ENCODE results near the gene COL5A1. TPM values are rescaled to one million over a fixed set of nuclear protein-coding genes. Genes with fewer than 3 reads are reported as not detected.

Gene COL5A1
- total RNA-seq, 4 donors from 2014 or later: 8.4 to 14.7 (median 11.3) TPM

- H3K4me3 ChIP-seq (ENCODE audit: low read depth, poor library complexity, severe bottlenecking): no peak overlapping the region
- TF ChIP-seq CTCF (IDR thresholded peaks at IDR 0.05) (no peak), POLR2A (IDR thresholded peaks at IDR 0.05) (no peak)
- intact Hi-C loops (cut with DNase I; ENCODE audit: low total_unique reads): no loop called here
- DNase-seq (ENCODE audit: low spot score in 2 of 2): no peak
- WGBS, 2 donors: 81 to 82% methylated on average over 25 to 28 of the region's 28 CpGs
Observed at GRCh38 chr9:134652291-134653225, 11.0 kb downstream of the COL5A1 start.

- no peak for DNase-seq (ENCODE audit: low spot score in 2 of 2)
- TF ChIP-seq POLR2A (IDR thresholded peaks at IDR 0.05) (no peak), CTCF (IDR thresholded peaks at IDR 0.05) (no peak)
- WGBS, 2 donors: 54 to 63% methylated on average over 17 of the region's 17 CpGs
- no peak overlapping the region for H3K4me3 ChIP-seq (ENCODE audit: low read depth, poor library complexity, severe bottlenecking)
- intact Hi-C loops (cut with DNase I; ENCODE audit: low total_unique reads): no loop called here
Observed at GRCh38 chr9:134653259-134654009, 11.8 kb downstream of the COL5A1 start.

- intact Hi-C loops (cut with DNase I; ENCODE audit: low total_unique reads): no loop called here
- TF ChIP-seq POLR2A (IDR thresholded peaks at IDR 0.05): no peak
- no peak for TF ChIP-seq CTCF (IDR thresholded peaks at IDR 0.05)
- no peak overlapping the region for H3K4me3 ChIP-seq (ENCODE audit: low read depth, poor library complexity, severe bottlenecking)
- DNase-seq (ENCODE audit: low spot score in 2 of 2): no peak
- WGBS, 2 donors: 67 to 70% methylated on average over 11 of the region's 11 CpGs
Observed at GRCh38 chr9:134655101-134655500, 13.5 kb downstream of the COL5A1 start.

- WGBS, 2 donors: 71 to 77% methylated on average over 10 of the region's 10 CpGs
- DNase-seq (ENCODE audit: low spot score in 2 of 2): no peak
- intact Hi-C loops (cut with DNase I; ENCODE audit: low total_unique reads): no loop called here
Observed at GRCh38 chr9:134655586-134656333, 14.2 kb downstream of the COL5A1 start.

More at GRCh38 chr9:134655586-134656333, 14.2 kb downstream of the COL5A1 start:
- no peak for TF ChIP-seq CTCF (IDR thresholded peaks at IDR 0.05)
- no peak for TF ChIP-seq POLR2A (IDR thresholded peaks at IDR 0.05)
- H3K4me3 ChIP-seq (ENCODE audit: low read depth, poor library complexity, severe bottlenecking): no peak overlapping the region
